NT2/D1 (cell line): ENCODE data around the gene ABCA13.
"Not testable (repeated sequence)": the region's sequence is repeated elsewhere in the genome, so short reads cannot be mapped to it uniquely, and the experiment has no call there.

ENCODE experiments used
- YY1 ChIP-seq: IDR thresholded peaks from 2 replicates; pipeline ENCODE4 v1.6.1; 2011; ENCODE audit not compliant: insufficient read length, insufficient read depth
- ZNF274 ChIP-seq: IDR thresholded peaks from 2 replicates; pipeline ENCODE4 v1.6.1; 2011; ENCODE audit warnings: mild to moderate bottlenecking, low read depth, low read length

DNA sequence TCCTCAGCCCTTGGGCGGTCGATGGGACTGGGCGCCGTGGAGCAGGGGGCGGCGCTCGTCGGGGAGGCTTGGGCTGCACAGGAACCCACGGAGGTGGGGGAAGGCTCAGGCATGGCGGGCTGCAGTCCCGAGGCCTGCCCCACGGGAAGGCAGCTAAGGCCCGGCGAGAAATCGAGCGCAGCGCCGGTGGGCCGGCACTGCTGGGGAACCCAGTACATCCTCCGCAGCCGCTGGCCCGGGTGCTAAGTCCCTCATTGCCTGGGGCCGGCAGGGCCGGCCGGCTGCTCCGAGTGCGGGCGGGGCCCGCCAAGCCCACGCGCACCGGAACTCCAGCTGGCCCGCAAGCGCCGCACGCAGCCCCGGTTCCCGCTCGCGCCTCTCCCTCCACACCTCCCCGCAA is 31.7 kb downstream of the ABCA13 start:
- TF ChIP-seq ZNF274, YY1: not testable (repeated sequence)
